RWPE1 (cell line): ENCODE measurements around the gene MYO5B.

Experiments
- CTCF ChIA-PET: fragments of 350-600 bp; sonication (Branson Sonifier 250); formaldehyde crosslinking; extraction: SDS; loops from one replicate; lab custom pipeline; 2021; lab: Yijun Ruan, JAX
- POLR2A ChIA-PET: fragments of 400-600 bp; formaldehyde crosslinking; extraction: SDS; loops from one replicate; lab custom pipeline; 2020; ENCODE audit warnings: antibody characterized with exemption; ENCODE audit not compliant: low non-redundant PET; lab: Yijun Ruan, JAX
- DNase-seq: peaks from one replicate; pipeline ENCODE4 v3.0.0; 2012; ENCODE audit warnings: low spot score
- H3K27ac ChIP-seq: fragments of 450-650 bp; 2 replicates; pipeline ENCODE4 v1.5.1; 2017
- CTCF ChIP-seq: fragments of 450-650 bp; conservative IDR thresholded peaks from 2 replicates; pipeline ENCODE4 v1.5.1; 2017; ENCODE audit warnings: low read depth, mild to moderate bottlenecking

Gene MYO5B

DNA sequence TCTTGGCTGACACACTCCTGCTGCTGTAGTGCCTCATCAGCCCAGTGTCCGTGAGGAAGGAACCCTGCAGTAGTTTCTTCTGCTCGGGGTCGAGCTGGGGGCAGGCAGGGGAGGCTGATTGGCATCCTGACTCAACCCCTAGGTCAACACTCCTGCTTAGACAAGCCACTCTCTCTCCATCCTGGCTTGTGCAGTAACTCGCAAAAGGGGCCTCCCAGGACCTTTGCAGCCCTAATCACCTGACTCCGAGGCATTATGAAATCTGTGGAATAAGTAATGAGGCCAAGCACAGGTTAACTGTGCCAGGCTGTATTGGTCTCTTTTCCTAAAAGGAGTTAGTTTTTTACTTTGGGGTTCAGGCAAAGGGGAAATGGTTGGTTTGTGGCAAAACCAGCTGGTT is 289.2 kb downstream of the MYO5B start:
- ChIA-PET POLR2A (no interaction called here), CTCF (no interaction called here)
- no peak for TF ChIP-seq CTCF

GRCh38 chr18:49904871-49905555 is 289.9 kb downstream of the MYO5B start:
- H3K27ac ChIP-seq: no peak overlapping the region
- CTCF ChIA-PET: no interaction called here
- TF ChIP-seq CTCF: no peak
- POLR2A ChIA-PET: no interaction called here
- DNase-seq: no peak

More for the DNA sequence above, 289.2 kb downstream of the MYO5B start:
- H3K27ac ChIP-seq: no peak overlapping the region
- DNase-seq: no peak

DNA sequence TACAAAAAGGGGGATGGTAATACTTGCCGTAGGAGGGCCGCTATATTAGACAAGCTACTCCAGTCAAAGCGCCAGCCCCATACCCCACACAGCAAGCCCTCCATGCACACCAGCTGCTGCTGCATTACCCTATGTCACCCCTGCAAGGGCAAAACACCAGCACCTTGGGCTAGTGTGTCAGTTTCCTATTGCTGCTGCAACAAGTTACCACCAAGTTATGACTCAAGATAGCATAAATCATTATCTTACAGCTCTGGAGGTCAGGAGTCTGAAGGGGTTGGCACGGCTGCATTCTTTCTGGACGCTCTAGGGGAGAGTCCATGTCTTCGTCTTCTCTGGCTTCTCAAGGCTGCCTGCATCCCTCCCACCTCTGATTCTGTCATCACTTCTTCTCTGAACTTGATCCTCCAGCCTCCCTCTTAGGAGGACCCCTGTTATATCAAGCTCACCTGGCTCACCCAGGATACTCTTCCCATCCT is 293.0 kb downstream of the MYO5B start:
- ChIA-PET CTCF (interaction anchor here (0.6 kb wide), 1 partner anchor 15 kb away, joined by 3 read pairs; no protein-coding TSS in a partner anchor), POLR2A (no interaction called here)
- DNase-seq: no peak
- TF ChIP-seq CTCF: no peak
- H3K27ac ChIP-seq: no peak overlapping the region

DNA sequence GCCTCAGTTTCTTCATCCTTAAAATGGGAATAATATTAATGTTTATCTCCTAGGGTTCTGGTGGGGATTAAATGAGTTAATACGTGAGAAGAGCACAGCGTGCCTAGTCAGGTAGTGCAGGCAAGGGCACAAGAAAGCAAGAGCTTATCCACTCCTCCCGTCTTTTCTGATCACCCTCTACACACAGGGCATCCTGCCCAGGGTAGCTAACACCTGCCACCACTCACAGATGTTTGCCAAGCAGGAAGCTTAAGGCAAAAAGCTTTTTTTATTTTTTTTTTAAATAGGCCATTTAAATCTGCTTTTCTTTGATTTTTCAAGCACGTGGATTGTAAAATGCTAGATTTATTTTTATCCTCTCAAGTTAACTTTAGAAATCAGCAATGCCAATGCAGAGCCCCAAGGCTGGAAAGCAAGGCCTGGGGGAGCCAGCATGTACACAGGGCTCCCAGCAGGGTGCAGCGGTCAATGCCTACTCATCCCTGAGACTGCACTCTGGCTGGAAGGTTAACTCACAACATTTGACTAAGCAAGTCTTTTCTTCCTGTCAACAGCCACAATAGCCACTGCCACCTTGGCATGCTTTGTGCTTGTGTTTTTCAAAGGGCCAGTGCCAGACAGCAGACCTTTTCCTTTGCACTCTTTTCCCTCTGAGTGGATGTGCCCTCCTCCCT is 295.2 kb downstream of the MYO5B start:
- ChIA-PET POLR2A (no interaction called here), CTCF (no interaction called here)
- DNase-seq: no peak
- H3K27ac ChIP-seq: no peak overlapping the region
- no peak for TF ChIP-seq CTCF

DNA sequence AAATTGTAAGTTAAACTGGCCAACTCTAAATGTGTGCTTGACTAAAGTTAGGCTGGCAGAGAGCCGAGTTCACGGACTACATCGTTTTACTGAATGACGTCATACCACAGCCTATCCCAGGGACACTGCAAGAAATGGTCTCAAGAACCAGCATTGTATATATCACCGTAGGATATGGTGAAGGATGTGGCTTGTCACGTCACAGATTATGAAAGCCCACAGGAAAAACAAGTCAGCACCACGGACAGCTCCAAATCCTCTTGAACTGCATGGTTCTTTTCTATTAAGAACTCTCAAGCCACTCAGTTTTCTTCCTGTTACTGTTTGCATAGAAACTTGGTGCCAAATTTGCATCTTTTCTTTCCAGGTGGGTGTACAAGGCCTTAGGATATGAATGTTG is 296.5 kb downstream of the MYO5B start:
- CTCF ChIA-PET: no interaction called here
- TF ChIP-seq CTCF: no peak
- H3K27ac ChIP-seq: no peak overlapping the region
- POLR2A ChIA-PET: no interaction called here
- peak; percentile 14 for DNase-seq

DNA sequence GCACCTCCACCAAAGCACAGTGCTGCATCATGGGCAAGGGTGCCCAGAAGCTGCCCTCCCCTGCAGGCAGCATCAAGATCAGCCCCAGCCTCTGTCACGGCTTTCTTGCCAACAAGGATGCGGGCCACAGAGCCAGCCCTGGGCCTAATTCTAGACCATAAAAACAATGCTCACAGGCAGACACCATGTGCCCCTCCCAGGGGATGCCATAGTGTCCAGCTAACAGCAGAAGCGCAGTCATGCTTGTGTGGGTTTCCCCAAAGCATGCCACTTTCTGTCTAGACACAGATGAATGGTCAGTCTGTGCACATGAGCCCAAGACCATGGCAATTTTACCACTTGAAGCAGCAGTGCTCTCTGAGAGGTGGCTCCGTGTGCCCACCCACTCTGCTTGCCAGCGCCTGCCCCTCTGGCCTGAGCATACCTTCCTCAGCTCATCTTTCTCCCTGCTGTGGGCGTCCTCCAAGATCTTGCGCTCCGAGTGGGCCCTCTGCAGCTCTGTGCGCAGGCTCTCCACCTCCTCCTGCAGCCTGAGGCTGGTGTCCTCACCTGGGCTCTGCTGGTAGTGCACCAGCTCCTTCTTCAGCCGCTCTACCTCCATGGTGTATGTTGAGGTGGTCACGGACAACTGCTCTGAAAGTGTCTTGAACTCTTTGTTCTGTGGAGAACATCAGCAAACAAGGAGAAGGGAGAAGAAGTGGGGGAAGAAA is 300.3 kb downstream of the MYO5B start:
- H3K27ac ChIP-seq: no peak overlapping the region
- CTCF ChIA-PET: no interaction called here
- no peak for DNase-seq
- POLR2A ChIA-PET: no interaction called here
- no peak for TF ChIP-seq CTCF
